GM21825 (cell line): Measurements from ENCODE around the gene ERBB2.
"Not testable (repeated sequence)": the region's sequence is repeated elsewhere in the genome, so short reads cannot be mapped to it uniquely, and the experiment has no call there.

Experiments used
- ATAC-seq: cut with Tn5 transposase; IDR thresholded peaks from one replicate; pipeline ENCODE4 v1.9.1; 2021; ENCODE audit warnings: mild to moderate bottlenecking, moderate library complexity; ENCODE audit not compliant: unreplicated experiment

Gene ERBB2

GRCh38 chr17:39742856-39743436 is 43.1 kb downstream of the ERBB2 start:
- ATAC-seq: no peak

- no peak for ATAC-seq
These were observed 44.4 kb downstream of the ERBB2 start for GRCh38 chr17:39744075-39744835.

- ATAC-seq: no peak
These were observed 45.0 kb downstream of the ERBB2 start for GRCh38 chr17:39744836-39745215.

- ATAC-seq: no peak
These were observed 45.7 kb downstream of the ERBB2 start for GRCh38 chr17:39745335-39746144.

GRCh38 chr17:39746145-39746461 is 46.2 kb downstream of the ERBB2 start:
- ATAC-seq: no peak

GRCh38 chr17:39747745-39748144 is 47.9 kb downstream of the ERBB2 start:
- ATAC-seq: no peak

GRCh38 chr17:39748444-39749034 is 48.7 kb downstream of the ERBB2 start:
- ATAC-seq: not testable (repeated sequence)

GRCh38 chr17:39750131-39751015 is 50.5 kb downstream of the ERBB2 start:
- no peak for ATAC-seq

- ATAC-seq: no peak
These were observed 51.2 kb downstream of the ERBB2 start for GRCh38 chr17:39751016-39751543.

- no peak for ATAC-seq
These were observed 51.8 kb downstream of the ERBB2 start for GRCh38 chr17:39751637-39752036.

GRCh38 chr17:39752241-39752881 is 52.5 kb downstream of the ERBB2 start:
- no peak for ATAC-seq

GRCh38 chr17:39753514-39754160 is 53.8 kb downstream of the ERBB2 start:
- peak; percentile 21 for ATAC-seq

GRCh38 chr17:39754161-39754957 is 54.5 kb downstream of the ERBB2 start:
- peak; percentile 53 for ATAC-seq

GRCh38 chr17:39754958-39755553 is 55.2 kb downstream of the ERBB2 start:
- no peak for ATAC-seq

GRCh38 chr17:39755554-39756379 is 55.9 kb downstream of the ERBB2 start:
- peak; percentile 19 for ATAC-seq

GRCh38 chr17:39756380-39757079 is 56.7 kb downstream of the ERBB2 start:
- ATAC-seq: no peak
